Stomach (tissue), 9 donors: ENCODE measurements around the gene KLF13. TPM values are rescaled to one million over a fixed set of nuclear protein-coding genes. Genes with fewer than 3 reads are reported as not detected.

Experiments
- DNase-seq, 2 donors: peaks; one replicate each; pipeline versions ENCODE4 v3.0.0 to v3.0.0-alpha.2; 2013 to 2019
- H3K27ac ChIP-seq, 5 donors: fragments of 200-600 bp in 4 of 5; sonication (generic) in 4 of 5; one replicate each; pipeline ENCODE4 v1.5.1; 2013 to 2019; ENCODE audit warnings: mild to moderate bottlenecking in 1 of 5, moderate library complexity in 1 of 5
- H3K27me3 ChIP-seq, 3 donors: fragments of 200-600 bp; sonication (generic); one replicate each; pipeline ENCODE4 v1.5.1; 2017 to 2019; ENCODE audit warnings: mixed run types in 1 of 3
- H3K36me3 ChIP-seq, 4 donors: fragments of 200-600 bp; sonication (generic); 1 replicate in 3 of 4; 2 replicates in 1 of 4; pipeline ENCODE4 v1.5.1; 2016 to 2019
- H3K4me1 ChIP-seq, 4 donors: fragments of 200-600 bp; sonication (generic); one replicate each; pipeline ENCODE4 v1.5.1; 2016 to 2019
- H3K4me3 ChIP-seq, 4 donors: fragments of 200-600 bp; sonication (generic) in 3 of 4; one replicate each; pipeline ENCODE4 v1.5.1; 2016 to 2019; ENCODE audit warnings: mild to moderate bottlenecking in 1 of 4
- H3K9me3 ChIP-seq, 4 donors: fragments of 200-600 bp; sonication (generic); one replicate each; pipeline ENCODE4 v1.5.1; 2016 to 2019
- EP300 ChIP-seq: sonication (generic); formaldehyde crosslinking; IDR thresholded peaks from one replicate; pipeline ENCODE4 v1.6.1; 2017; ENCODE audit warnings: antibody characterized with exemption
- POLR2A ChIP-seq, 4 donors: fragments of 450-650 bp; IDR thresholded peaks; one replicate each; pipeline ENCODE4 v1.6.1; 2016; ENCODE audit warnings: antibody characterized with exemption in 4 of 4, control low read depth in 2 of 4, mild to moderate bottlenecking in 1 of 4, moderate library complexity in 1 of 4
- POLR2AphosphoS5 ChIP-seq, 3 donors: sonication (generic); formaldehyde crosslinking; IDR thresholded peaks; one replicate each; pipeline ENCODE4 v1.6.1; 2016; ENCODE audit warnings: antibody characterized with exemption in 3 of 3
- whole genome bisulfite sequencing, 5 donors: extraction: QIAGEN DNeasy Blood & Tissue Kit in 3 of 5; methylation state at CpG; one replicate each; pipeline versions ENCODE4 v1.1.5 to v1.1.7; 2013 to 2018; 5-methylcytosine and 5-hydroxymethylcytosine counted together
- intact Hi-C: fragments of 100-400 bp; cut with DNase I; formaldehyde crosslinking; loops from one replicate; pipeline ENCODE4 v1.15.1; 2023; ENCODE audit warnings: low total_unique reads
- polyA plus RNA-seq, 3 donors: library from polyadenylated mRNA; stranded (reverse); fragments of 200-250 nt; gene quantifications; one replicate each; pipeline ENCODE4 v1.2.3, GENCODE V29; 2013
- total RNA-seq, 5 donors: library from RNA; depleted of rRNA; stranded (reverse); fragments of >200 nt; gene quantifications; one replicate each; pipeline versions ENCODE4 v1.1.0 to v1.2.3, GENCODE V29; 2014 to 2016
- TF ChIP-seq, protein P1 (sequence below), 7 experiments: fragments of 450-650 bp in 4 of 7; fragments of 200-600 bp in 3 of 7; sonication (generic) in 3 of 7; IDR thresholded peaks; one replicate each; pipeline ENCODE4 v1.5.1; 2016 to 2019; ENCODE audit warnings: antibody characterized with exemption in 7 of 7, control low read depth in 2 of 7, mild to moderate bottlenecking in 1 of 7
- donor health status: healthy with polysubstance abuse.
- donor health status: Bipolar disorder and iron deficiency.
- donor health status: healthy.

Gene KLF13
- total and polyA plus RNA-seq, 8 donors, result 9.3 to 74.0 (median 33.3) TPM

- TF ChIP-seq POLR2AphosphoS5 (IDR thresholded peaks at IDR 0.05) (no peak), POLR2A (IDR thresholded peaks at IDR 0.05) (no peak), EP300 (no peak)
- TF ChIP-seq, protein P1, sequence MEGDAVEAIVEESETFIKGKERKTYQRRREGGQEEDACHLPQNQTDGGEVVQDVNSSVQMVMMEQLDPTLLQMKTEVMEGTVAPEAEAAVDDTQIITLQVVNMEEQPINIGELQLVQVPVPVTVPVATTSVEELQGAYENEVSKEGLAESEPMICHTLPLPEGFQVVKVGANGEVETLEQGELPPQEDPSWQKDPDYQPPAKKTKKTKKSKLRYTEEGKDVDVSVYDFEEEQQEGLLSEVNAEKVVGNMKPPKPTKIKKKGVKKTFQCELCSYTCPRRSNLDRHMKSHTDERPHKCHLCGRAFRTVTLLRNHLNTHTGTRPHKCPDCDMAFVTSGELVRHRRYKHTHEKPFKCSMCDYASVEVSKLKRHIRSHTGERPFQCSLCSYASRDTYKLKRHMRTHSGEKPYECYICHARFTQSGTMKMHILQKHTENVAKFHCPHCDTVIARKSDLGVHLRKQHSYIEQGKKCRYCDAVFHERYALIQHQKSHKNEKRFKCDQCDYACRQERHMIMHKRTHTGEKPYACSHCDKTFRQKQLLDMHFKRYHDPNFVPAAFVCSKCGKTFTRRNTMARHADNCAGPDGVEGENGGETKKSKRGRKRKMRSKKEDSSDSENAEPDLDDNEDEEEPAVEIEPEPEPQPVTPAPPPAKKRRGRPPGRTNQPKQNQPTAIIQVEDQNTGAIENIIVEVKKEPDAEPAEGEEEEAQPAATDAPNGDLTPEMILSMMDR (IDR thresholded peaks at IDR 0.05), result no peak
- Histone ChIP-seq H3K27me3 (no peaks in the 10 kb centered on the region), H3K36me3 (peaks cover 0 to 8% (median 4%) of the 10 kb centered on the region in 4 donors), H3K4me3 (no peak overlapping the region), H3K4me1 (peaks cover 92 to 100% (median 99%) of the 10 kb centered on the region in 4 donors), H3K27ac (peak overlapping the region in 4 of 5 donors; percentile 77 to 100 (median 100)), H3K9me3 (no peaks in the 10 kb centered on the region)
- no peak for DNase-seq
- WGBS, 5 donors, result 62 to 76% (median 65%) methylated on average over 13 of the region's 13 CpGs
- intact Hi-C loops, result no loop called here
Measured at GRCh38 chr15:31336593-31337295, 10.1 kb downstream of the KLF13 start.

GRCh38 chr15:31337352-31338031 is 10.9 kb downstream of the KLF13 start:
- WGBS, 5 donors, result 77 to 85% (median 80%) methylated on average over 12 of the region's 12 CpGs
- peaks cover 84 to 100% (median 99%) of the 10 kb centered on the region in 4 donors for H3K4me1 ChIP-seq
- no peak overlapping the region for H3K4me3 ChIP-seq
- no peaks in the 10 kb centered on the region for H3K9me3 ChIP-seq
- H3K36me3 ChIP-seq, result peaks cover 0 to 8% (median 4%) of the 10 kb centered on the region in 4 donors
- H3K27me3 ChIP-seq, result no peaks in the 10 kb centered on the region
- TF ChIP-seq, protein P1 (IDR thresholded peaks at IDR 0.05), result no peak
- no peak for TF ChIP-seq EP300
- TF ChIP-seq POLR2A (IDR thresholded peaks at IDR 0.05), result no peak
- TF ChIP-seq POLR2AphosphoS5 (IDR thresholded peaks at IDR 0.05), result no peak
- intact Hi-C loops, result no loop called here
- peak overlapping the region in 4 of 5 donors; percentile 17 to 100 (median 88) for H3K27ac ChIP-seq
- no peak for DNase-seq

- Histone ChIP-seq H3K4me1 (peaks cover 83 to 100% (median 99%) of the 10 kb centered on the region in 4 donors), H3K27me3 (no peaks in the 10 kb centered on the region), H3K9me3 (no peaks in the 10 kb centered on the region), H3K27ac (peak overlapping the region; percentile 40 to 99 (median 79)), H3K4me3 (no peak overlapping the region), H3K36me3 (peaks cover 0 to 8% (median 4%) of the 10 kb centered on the region in 4 donors)
- peak in 1 of 2 donors; percentile 62 for DNase-seq
- 11 to 45% (median 21%) methylated on average over 7 to 9 of the region's 9 CpGs for WGBS, 5 donors
- no peak for TF ChIP-seq POLR2AphosphoS5 (IDR thresholded peaks at IDR 0.05)
- intact Hi-C loops, result no loop called here
Measured at GRCh38 chr15:31338318-31338878, 11.8 kb downstream of the KLF13 start.

DNA sequence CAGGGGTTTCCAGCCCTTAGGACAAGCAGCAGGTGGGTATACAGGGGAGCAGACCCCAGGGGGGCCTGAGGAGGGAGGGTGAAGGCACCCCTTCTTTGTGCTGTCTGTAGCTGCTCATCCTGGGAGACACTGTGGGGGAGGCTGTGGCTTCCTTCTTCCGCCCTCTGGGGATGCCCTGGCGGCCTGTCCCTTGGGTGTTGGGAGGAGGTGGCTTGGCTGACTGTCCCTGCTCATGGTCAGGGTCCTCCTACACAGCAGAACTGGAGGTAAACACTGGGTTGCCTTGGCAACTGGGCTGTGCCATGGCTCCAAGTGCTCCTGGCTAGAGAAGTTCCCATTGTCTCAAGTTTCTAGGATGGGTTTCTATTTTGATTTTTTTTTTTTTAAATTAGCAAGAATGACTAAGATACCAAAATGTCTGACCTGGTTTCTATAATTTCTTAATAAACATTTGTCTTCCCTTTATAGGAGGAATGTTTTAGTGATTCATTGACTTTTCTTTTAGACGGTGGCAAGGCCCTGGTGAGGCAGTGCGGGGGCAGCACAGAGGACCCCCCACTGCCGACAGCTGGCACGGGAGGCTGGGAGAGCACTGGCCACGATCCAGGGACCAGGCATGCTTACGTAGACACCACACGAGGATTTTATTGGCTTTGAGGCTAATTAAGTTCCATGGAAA is 12.4 kb downstream of the KLF13 start:
- H3K4me3 ChIP-seq, result no peak overlapping the region

More for the DNA sequence above, 12.4 kb downstream of the KLF13 start:
- DNase-seq, result peak in 1 of 2 donors; percentile 80
- no peaks in the 10 kb centered on the region for H3K9me3 ChIP-seq
- H3K27me3 ChIP-seq, result no peaks in the 10 kb centered on the region
- intact Hi-C loops, result no loop called here
- H3K36me3 ChIP-seq, result peaks cover 0 to 8% (median 4%) of the 10 kb centered on the region in 4 donors
- no peak for TF ChIP-seq POLR2A (IDR thresholded peaks at IDR 0.05)
- no peak for TF ChIP-seq EP300
- TF ChIP-seq, protein P1 (IDR thresholded peaks at IDR 0.05), result no peak
- WGBS, 5 donors, result 41 to 60% (median 53%) methylated on average over 8 to 9 of the region's 9 CpGs
- peak overlapping the region; percentile 40 to 99 (median 79) for H3K27ac ChIP-seq
- peaks cover 83 to 100% (median 100%) of the 10 kb centered on the region in 4 donors for H3K4me1 ChIP-seq
